ENCODE measurements around the gene NRG2.

NRG2 gene

GRCh38 chr5:139885857-139886208 lies 157.3 kb downstream of the NRG2 start:
- H3K27ac ChIP-seq: no peak overlapping the region
- TF ChIP-seq ZFX (IDR thresholded peaks at IDR 0.05; ENCODE audit: borderline replicate concordance): no peak
- TF ChIP-seq CTCF (IDR thresholded peaks at IDR 0.05): no peak

GRCh38 chr5:139885172-139885856 lies 157.8 kb downstream of the NRG2 start:
- TF ChIP-seq CTCF (IDR thresholded peaks at IDR 0.05) (no peak), ZFX (IDR thresholded peaks at IDR 0.05; ENCODE audit: borderline replicate concordance) (no peak)
- no peak overlapping the region for H3K27ac ChIP-seq

- TF ChIP-seq CTCF (IDR thresholded peaks at IDR 0.05): no peak
- no peak overlapping the region for H3K27ac ChIP-seq
Observed at GRCh38 chr5:139884734-139885133, 158.4 kb downstream of the NRG2 start.

GRCh38 chr5:139884144-139884543 lies 159.0 kb downstream of the NRG2 start:
- no peak overlapping the region for H3K27ac ChIP-seq
- TF ChIP-seq CTCF (IDR thresholded peaks at IDR 0.05) (no peak), ZFX (IDR thresholded peaks at IDR 0.05; ENCODE audit: borderline replicate concordance) (no peak)

GRCh38 chr5:139882961-139883539 lies 160.0 kb downstream of the NRG2 start:
- no peak overlapping the region for H3K27ac ChIP-seq
- TF ChIP-seq CTCF (IDR thresholded peaks at IDR 0.05) (no peak), ZFX (IDR thresholded peaks at IDR 0.05; ENCODE audit: borderline replicate concordance) (no peak)

GRCh38 chr5:139882316-139882715 lies 160.8 kb downstream of the NRG2 start:
- no peak overlapping the region for H3K27ac ChIP-seq
- TF ChIP-seq CTCF (IDR thresholded peaks at IDR 0.05): no peak
- TF ChIP-seq ZFX (IDR thresholded peaks at IDR 0.05; ENCODE audit: borderline replicate concordance): no peak

GRCh38 chr5:139881143-139881733 lies 161.9 kb downstream of the NRG2 start:
- TF ChIP-seq ZFX (IDR thresholded peaks at IDR 0.05; ENCODE audit: borderline replicate concordance) (no peak), CTCF (IDR thresholded peaks at IDR 0.05) (no peak)
- no peak overlapping the region for H3K27ac ChIP-seq

All from 22Rv1 (cell line).